ENCODE measurements around the gene FERMT2. TPM values are rescaled to one million over a fixed set of nuclear protein-coding genes. Genes with fewer than 3 reads are reported as not detected.
"Not testable (repeated sequence)": the region's sequence is repeated elsewhere in the genome, so short reads cannot be mapped to it uniquely, and the experiment has no call there.

FERMT2 gene
- total RNA-seq, 2 donors from 2014 or later = 89.1 to 101 TPM

DNA sequence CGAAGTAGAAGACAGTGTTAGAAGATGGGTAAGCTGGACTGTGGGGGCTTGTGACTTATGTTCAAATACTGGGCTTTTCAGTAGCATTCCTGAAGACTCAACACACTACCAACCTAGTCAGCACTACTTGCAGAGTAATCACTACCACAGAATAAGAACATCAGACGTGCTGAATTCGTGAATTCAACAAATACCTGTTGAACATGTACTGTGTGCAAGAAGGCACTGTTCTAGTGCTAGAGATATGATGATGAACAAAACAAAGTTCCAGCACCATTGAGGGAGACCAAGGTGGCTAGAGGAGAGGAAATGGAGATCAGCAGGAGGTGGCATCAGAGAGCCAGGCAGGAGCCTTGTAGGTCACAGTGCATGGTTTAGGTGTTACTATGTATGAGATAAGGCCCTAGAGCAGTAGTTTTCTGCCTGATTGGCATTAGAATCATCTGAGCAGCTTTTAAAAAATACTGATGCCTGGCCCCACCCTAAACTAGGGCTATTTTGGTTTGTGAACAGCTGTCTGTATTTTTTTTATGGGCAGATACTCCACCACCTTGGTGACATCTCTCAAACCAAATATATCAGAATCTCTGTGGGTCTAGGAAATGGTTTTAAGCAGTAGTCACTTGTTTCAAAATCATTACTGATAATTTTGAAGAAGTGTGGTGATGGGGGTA lies 26.8 kb downstream of the FERMT2 start:
- H3K27me3 ChIP-seq = no peaks in the 10 kb centered on the region
- peak overlapping the region in 1 of 2 donors; percentile 22 for H3K27ac ChIP-seq
- TF ChIP-seq, protein P1, sequence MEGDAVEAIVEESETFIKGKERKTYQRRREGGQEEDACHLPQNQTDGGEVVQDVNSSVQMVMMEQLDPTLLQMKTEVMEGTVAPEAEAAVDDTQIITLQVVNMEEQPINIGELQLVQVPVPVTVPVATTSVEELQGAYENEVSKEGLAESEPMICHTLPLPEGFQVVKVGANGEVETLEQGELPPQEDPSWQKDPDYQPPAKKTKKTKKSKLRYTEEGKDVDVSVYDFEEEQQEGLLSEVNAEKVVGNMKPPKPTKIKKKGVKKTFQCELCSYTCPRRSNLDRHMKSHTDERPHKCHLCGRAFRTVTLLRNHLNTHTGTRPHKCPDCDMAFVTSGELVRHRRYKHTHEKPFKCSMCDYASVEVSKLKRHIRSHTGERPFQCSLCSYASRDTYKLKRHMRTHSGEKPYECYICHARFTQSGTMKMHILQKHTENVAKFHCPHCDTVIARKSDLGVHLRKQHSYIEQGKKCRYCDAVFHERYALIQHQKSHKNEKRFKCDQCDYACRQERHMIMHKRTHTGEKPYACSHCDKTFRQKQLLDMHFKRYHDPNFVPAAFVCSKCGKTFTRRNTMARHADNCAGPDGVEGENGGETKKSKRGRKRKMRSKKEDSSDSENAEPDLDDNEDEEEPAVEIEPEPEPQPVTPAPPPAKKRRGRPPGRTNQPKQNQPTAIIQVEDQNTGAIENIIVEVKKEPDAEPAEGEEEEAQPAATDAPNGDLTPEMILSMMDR (IDR thresholded peaks at IDR 0.05) = peak in 1 of 2 donors; percentile 42
- no peaks in the 10 kb centered on the region for H3K36me3 ChIP-seq
- H3K4me1 ChIP-seq = peaks cover under 1 to 94% of the 10 kb centered on the region in 2 donors
- no peak overlapping the region for H3K4me3 ChIP-seq
- H3K9me3 ChIP-seq = no peaks in the 10 kb centered on the region
- no peak for DNase-seq (ENCODE audit: low spot score)

DNA sequence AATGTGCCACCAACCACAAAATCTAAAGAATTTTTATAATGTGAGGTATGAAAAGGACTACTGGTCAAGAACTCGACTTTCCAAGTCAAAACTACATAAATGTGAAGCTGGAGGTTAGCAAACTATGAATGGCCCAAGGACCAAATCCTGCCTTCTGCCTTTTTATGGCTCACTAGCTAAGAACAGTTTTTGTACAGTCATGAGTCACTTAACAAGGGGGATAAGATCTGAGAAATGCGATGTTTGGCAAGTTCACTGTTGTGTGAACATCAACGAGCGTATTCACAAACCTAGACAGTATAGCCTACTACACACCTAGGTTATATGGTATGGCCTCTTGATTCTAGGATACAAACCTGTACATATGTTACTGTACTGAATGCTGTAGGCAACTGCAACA lies 28.2 kb downstream of the FERMT2 start:
- H3K27ac ChIP-seq = peak overlapping the region in 1 of 2 donors; percentile 2
- no peaks in the 10 kb centered on the region for H3K27me3 ChIP-seq
- H3K4me1 ChIP-seq = peaks cover 7 to 94% of the 10 kb centered on the region in 2 donors
- no peak for DNase-seq (ENCODE audit: low spot score)
- TF ChIP-seq, protein P1 (IDR thresholded peaks at IDR 0.05) = no peak
- H3K36me3 ChIP-seq = peaks cover 7% of the 10 kb centered on the region
- H3K4me3 ChIP-seq = no peak overlapping the region
- H3K9me3 ChIP-seq = no peaks in the 10 kb centered on the region

GRCh38 chr14:52922059-52922458 lies 28.8 kb downstream of the FERMT2 start:
- no peak for DNase-seq (ENCODE audit: low spot score)
- no peaks in the 10 kb centered on the region for H3K9me3 ChIP-seq
- H3K4me3 ChIP-seq = no peak overlapping the region
- peaks cover 7 to 89% of the 10 kb centered on the region in 2 donors for H3K4me1 ChIP-seq
- peaks cover 7% of the 10 kb centered on the region for H3K36me3 ChIP-seq
- TF ChIP-seq, protein P1 (IDR thresholded peaks at IDR 0.05) = no peak
- H3K27ac ChIP-seq = peak overlapping the region in 1 of 2 donors; percentile 2
- no peaks in the 10 kb centered on the region for H3K27me3 ChIP-seq

- not testable (repeated sequence) for DNase-seq (ENCODE audit: low spot score); H3K27me3 ChIP-seq; H3K4me3 ChIP-seq; H3K9me3 ChIP-seq; H3K36me3 ChIP-seq
- Histone ChIP-seq H3K27ac (peak overlapping the region in 1 of 2 donors; percentile 76), H3K4me1 (peaks cover 7 to 74% of the 10 kb centered on the region in 2 donors)
Observed at GRCh38 chr14:52920411-52920810, 30.4 kb downstream of the FERMT2 start.

GRCh38 chr14:52919971-52920370 lies 30.9 kb downstream of the FERMT2 start:
- Histone ChIP-seq H3K4me1 (peaks cover 7 to 70% of the 10 kb centered on the region in 2 donors), H3K36me3 (peaks cover 7% of the 10 kb centered on the region), H3K4me3 (no peak overlapping the region), H3K9me3 (no peaks in the 10 kb centered on the region), H3K27ac (peak overlapping the region; percentile 50 to 76), H3K27me3 (no peaks in the 10 kb centered on the region)
- TF ChIP-seq, protein P1 (IDR thresholded peaks at IDR 0.05) = no peak
- no peak for DNase-seq (ENCODE audit: low spot score)

- Histone ChIP-seq H3K36me3 (peaks cover 7% of the 10 kb centered on the region), H3K27me3 (no peaks in the 10 kb centered on the region), H3K4me1 (peaks cover 7 to 56% of the 10 kb centered on the region in 2 donors), H3K27ac (peak overlapping the region; percentile 50 to 76), H3K4me3 (no peak overlapping the region), H3K9me3 (no peaks in the 10 kb centered on the region)
- TF ChIP-seq, protein P1 (IDR thresholded peaks at IDR 0.05) = no peak
- DNase-seq (ENCODE audit: low spot score) = no peak
Observed at GRCh38 chr14:52918486-52918885, 32.4 kb downstream of the FERMT2 start.
